ENCODE measurements around the gene NEK8. TPM values are rescaled to one million over a fixed set of nuclear protein-coding genes. Genes with fewer than 3 reads are reported as not detected.

NEK8 gene
- total RNA-seq = 3.2 TPM

- DNase-seq (ENCODE audit: low spot score) (peak; percentile 95), ATAC-seq (peak; percentile 70)
Observed at GRCh38 chr17:28728364-28729200, at the start of gene NEK8. TSS of gene NEK8 (plus strand) at chr17:28728788. CDS start at chr17:28728814, 26 bp downstream.

GRCh38 chr17:28682655-28683054, 45.9 kb upstream of the NEK8 start:
- ATAC-seq (no peak), DNase-seq (ENCODE audit: low spot score) (no peak)

GRCh38 chr17:28684963-28685362, 43.6 kb upstream of the NEK8 start:
- DNase-seq (ENCODE audit: low spot score) = no peak
- ATAC-seq = peak; percentile 81

GRCh38 chr17:28685366-28685765, 43.2 kb upstream of the NEK8 start:
- no peak for DNase-seq (ENCODE audit: low spot score)
- ATAC-seq = no peak

GRCh38 chr17:28686296-28686695, 42.3 kb upstream of the NEK8 start:
- ATAC-seq = no peak

GRCh38 chr17:28688481-28688880, 40.1 kb upstream of the NEK8 start:
- ATAC-seq = no peak
- no peak for DNase-seq (ENCODE audit: low spot score)

More at GRCh38 chr17:28686296-28686695, 42.3 kb upstream of the NEK8 start:
- DNase-seq (ENCODE audit: low spot score) = no peak

GRCh38 chr17:28689011-28689410, 39.6 kb upstream of the NEK8 start:
- ATAC-seq = no peak
- DNase-seq (ENCODE audit: low spot score) = no peak

GRCh38 chr17:28693869-28694268, 34.7 kb upstream of the NEK8 start:
- ATAC-seq (no peak), DNase-seq (ENCODE audit: low spot score) (no peak)

GRCh38 chr17:28698253-28698941, 30.2 kb upstream of the NEK8 start:
- peak; percentile 81 for DNase-seq (ENCODE audit: low spot score)
- peak; percentile 84 for ATAC-seq

GRCh38 chr17:28700278-28700677, 28.3 kb upstream of the NEK8 start:
- ATAC-seq = no peak
- no peak for DNase-seq (ENCODE audit: low spot score)

GRCh38 chr17:28700830-28701492, 27.6 kb upstream of the NEK8 start:
- DNase-seq (ENCODE audit: low spot score) = no peak
- no peak for ATAC-seq

- DNase-seq (ENCODE audit: low spot score) (no peak), ATAC-seq (peak; percentile 52)
Observed at GRCh38 chr17:28702026-28702751, 26.4 kb upstream of the NEK8 start.

- ATAC-seq = no peak
- no peak for DNase-seq (ENCODE audit: low spot score)
Observed at GRCh38 chr17:28702752-28703150, 25.8 kb upstream of the NEK8 start.

GRCh38 chr17:28703552-28704218, 24.9 kb upstream of the NEK8 start:
- DNase-seq (ENCODE audit: low spot score) (no peak), ATAC-seq (no peak)

GRCh38 chr17:28704219-28704858, 24.2 kb upstream of the NEK8 start:
- DNase-seq (ENCODE audit: low spot score) (no peak), ATAC-seq (no peak)

GRCh38 chr17:28705074-28705659, 23.4 kb upstream of the NEK8 start:
- DNase-seq (ENCODE audit: low spot score) (no peak), ATAC-seq (no peak)

GRCh38 chr17:28705728-28706334, 22.8 kb upstream of the NEK8 start:
- ATAC-seq = no peak
- no peak for DNase-seq (ENCODE audit: low spot score)

GRCh38 chr17:28706471-28707338, 21.9 kb upstream of the NEK8 start:
- DNase-seq (ENCODE audit: low spot score) = no peak
- ATAC-seq = no peak
